BLaER1 (cell line): ENCODE data around the gene CDC14B.

Source experiments
- H3K27ac ChIP-seq: shearing (Covaris generic); formaldehyde crosslinking; 2 replicates; pipeline ENCODE4 v1.8.1; 2022
- H3K27me3 ChIP-seq: shearing (Covaris generic); formaldehyde crosslinking; 2 replicates; pipeline ENCODE4 v1.8.1; 2022
- H3K36me3 ChIP-seq: shearing (Covaris generic); formaldehyde crosslinking; 2 replicates; pipeline ENCODE4 v1.8.1; 2022
- H3K4me1 ChIP-seq: shearing (Covaris generic); formaldehyde crosslinking; 2 replicates; pipeline ENCODE4 v1.8.1; 2022
- H3K4me2 ChIP-seq: shearing (Covaris generic); formaldehyde crosslinking; 2 replicates; pipeline ENCODE4 v1.8.1; 2022
- H3K4me3 ChIP-seq: shearing (Covaris generic); formaldehyde crosslinking; 2 replicates; pipeline ENCODE4 v1.8.1; 2022
- H3K9ac ChIP-seq: shearing (Covaris generic); formaldehyde crosslinking; 2 replicates; pipeline ENCODE4 v1.8.1; 2022
- H3K9me3 ChIP-seq: shearing (Covaris generic); formaldehyde crosslinking; 2 replicates; pipeline ENCODE4 v1.8.1; 2022
- H4K20me1 ChIP-seq: shearing (Covaris generic); formaldehyde crosslinking; 2 replicates; pipeline ENCODE4 v1.8.1; 2022
- Cebpa-rat ChIP-seq: shearing (Covaris generic); IDR thresholded peaks from 2 replicates; pipeline ENCODE4 v1.8.1; 2022

The CDC14B gene

GRCh38 chr9:96496368-96497116, 123.1 kb downstream of the CDC14B start:
- Histone ChIP-seq H3K4me2 (no peak overlapping the region), H3K9me3 (no peaks in the 10 kb centered on the region), H3K27me3 (no peaks in the 10 kb centered on the region; the same call in 1 of the 2 replicates), H3K36me3 (peaks cover 6% of the 10 kb centered on the region; the same call in 1 of the 2 replicates), H3K4me3 (no peak overlapping the region), H3K27ac (no peak overlapping the region), H4K20me1 (no peaks in the 10 kb centered on the region), H3K4me1 (peaks cover 7% of the 10 kb centered on the region), H3K9ac (no peak overlapping the region)
- TF ChIP-seq Cebpa-rat, result no peak

- Histone ChIP-seq H3K9ac (no peak overlapping the region), H3K27ac (no peak overlapping the region), H3K27me3 (no peaks in the 10 kb centered on the region; the same call in 1 of the 2 replicates), H3K36me3 (peaks cover 9% of the 10 kb centered on the region; the same call in 1 of the 2 replicates), H3K9me3 (no peaks in the 10 kb centered on the region), H4K20me1 (no peaks in the 10 kb centered on the region), H3K4me1 (peaks cover 7% of the 10 kb centered on the region), H3K4me3 (no peak overlapping the region), H3K4me2 (no peak overlapping the region)
- no peak for TF ChIP-seq Cebpa-rat
Measured at GRCh38 chr9:96495341-96495740, 124.3 kb downstream of the CDC14B start.

- no peak overlapping the region for H3K27ac ChIP-seq
- no peaks in the 10 kb centered on the region; the same call in 1 of the 2 replicates for H3K27me3 ChIP-seq
- H3K4me2 ChIP-seq, result no peak overlapping the region
- H3K9me3 ChIP-seq, result no peaks in the 10 kb centered on the region
- no peaks in the 10 kb centered on the region for H4K20me1 ChIP-seq
- H3K36me3 ChIP-seq, result peaks cover 18% of the 10 kb centered on the region; the same call in 1 of the 2 replicates
- no peak overlapping the region for H3K4me3 ChIP-seq
- peaks cover 7% of the 10 kb centered on the region for H3K4me1 ChIP-seq
- H3K9ac ChIP-seq, result no peak overlapping the region
- TF ChIP-seq Cebpa-rat, result no peak
Measured at GRCh38 chr9:96494215-96494800, 125.3 kb downstream of the CDC14B start.

GRCh38 chr9:96493757-96494156, 125.9 kb downstream of the CDC14B start:
- Histone ChIP-seq H3K27me3 (no peaks in the 10 kb centered on the region; the same call in 1 of the 2 replicates), H3K4me2 (no peak overlapping the region), H3K9ac (no peak overlapping the region), H3K36me3 (peaks cover 21% of the 10 kb centered on the region; the same call in 1 of the 2 replicates), H3K9me3 (no peaks in the 10 kb centered on the region), H4K20me1 (no peaks in the 10 kb centered on the region), H3K4me3 (no peak overlapping the region), H3K27ac (no peak overlapping the region), H3K4me1 (peaks cover 2% of the 10 kb centered on the region)
- TF ChIP-seq Cebpa-rat, result no peak

- Histone ChIP-seq H3K36me3 (peaks cover 28% of the 10 kb centered on the region; the same call in 1 of the 2 replicates), H3K4me1 (no peaks in the 10 kb centered on the region), H3K9ac (no peak overlapping the region), H3K9me3 (no peaks in the 10 kb centered on the region), H3K4me3 (no peak overlapping the region), H3K4me2 (no peak overlapping the region), H3K27me3 (no peaks in the 10 kb centered on the region; the same call in 1 of the 2 replicates), H3K27ac (no peak overlapping the region), H4K20me1 (no peaks in the 10 kb centered on the region)
- no peak for TF ChIP-seq Cebpa-rat
Measured at GRCh38 chr9:96492993-96493531, 126.6 kb downstream of the CDC14B start.

GRCh38 chr9:96491880-96492525, 127.6 kb downstream of the CDC14B start:
- Histone ChIP-seq H3K9me3 (no peaks in the 10 kb centered on the region), H3K9ac (no peak overlapping the region), H3K4me3 (no peak overlapping the region), H3K36me3 (peaks cover 29% of the 10 kb centered on the region; the same call in 1 of the 2 replicates), H4K20me1 (no peaks in the 10 kb centered on the region), H3K27me3 (no peaks in the 10 kb centered on the region; the same call in 1 of the 2 replicates), H3K4me2 (no peak overlapping the region), H3K27ac (no peak overlapping the region), H3K4me1 (no peaks in the 10 kb centered on the region)
- no peak for TF ChIP-seq Cebpa-rat

- Histone ChIP-seq H3K27me3 (no peaks in the 10 kb centered on the region; the same call in 1 of the 2 replicates), H4K20me1 (no peaks in the 10 kb centered on the region), H3K9me3 (no peaks in the 10 kb centered on the region), H3K27ac (no peak overlapping the region), H3K4me1 (no peaks in the 10 kb centered on the region), H3K36me3 (peaks cover 29% of the 10 kb centered on the region; the same call in 1 of the 2 replicates), H3K9ac (no peak overlapping the region), H3K4me3 (no peak overlapping the region), H3K4me2 (no peak overlapping the region)
- no peak for TF ChIP-seq Cebpa-rat
Measured at GRCh38 chr9:96491079-96491879, 128.4 kb downstream of the CDC14B start.

- Histone ChIP-seq H3K27ac (no peak overlapping the region), H3K4me2 (no peak overlapping the region)
- no peak for TF ChIP-seq Cebpa-rat
Measured at GRCh38 chr9:96490534-96491078, 129.0 kb downstream of the CDC14B start.

More at GRCh38 chr9:96490534-96491078, 129.0 kb downstream of the CDC14B start:
- no peaks in the 10 kb centered on the region; the same call in 1 of the 2 replicates for H3K27me3 ChIP-seq
- no peak overlapping the region for H3K9ac ChIP-seq
- no peaks in the 10 kb centered on the region for H4K20me1 ChIP-seq
- peaks cover 32% of the 10 kb centered on the region; the same call in 1 of the 2 replicates for H3K36me3 ChIP-seq
- no peaks in the 10 kb centered on the region for H3K4me1 ChIP-seq
- no peaks in the 10 kb centered on the region for H3K9me3 ChIP-seq
- no peak overlapping the region for H3K4me3 ChIP-seq
